K562 (cell line): ENCODE results near the gene TMEM239. TPM values are rescaled to one million over a fixed set of nuclear protein-coding genes. Genes with fewer than 3 reads are reported as not detected.

ENCODE experiments used
- ATAC-seq: fragments of 200-7000 bp; cut with Tn5 transposase; 3 replicates; pipeline ENCODE4 v1.9.1; 2020; ENCODE audit warnings: moderate library complexity
- BruUV-seq: library from RNA; stranded (reverse); fragments of 400-500 nt; replicated peaks from 2 replicates; lab custom pipeline; 2021; lab: Mats Ljungman, UMichigan
- CTCF ChIA-PET: fragments of 300-600 bp; formaldehyde crosslinking; extraction: SDS; loops from one replicate; lab custom pipeline; 2021; ENCODE audit warnings: low intra/inter-chr PET ratio; lab: Yijun Ruan, JAX
- POLR2A ChIA-PET: fragments of 300-600, 350-650 bp; sonication (Branson Sonifier 250); formaldehyde crosslinking; extraction: SDS; loops from one replicate; lab custom pipeline; 2021; ENCODE audit warnings: antibody characterized with exemption, inconsistent platforms; lab: Yijun Ruan, JAX
- DNase-seq, 4 experiments: peaks; one replicate each; pipeline versions ENCODE4 v3.0.0 to v3.0.0-alpha.2; 2011 to 2018; ENCODE audit warnings: low spot score in 3 of 4, mixed read lengths in 3 of 4; ENCODE audit errors: extremely low read depth in 1 of 4
- FAIRE-seq: peaks from 2 replicates; lab custom pipeline; 2011; peaks lifted over from hg19 to GRCh38; lab: Jason Lieb, UNC
- H2AFZ ChIP-seq: 2 replicates; pipeline ENCODE4 v1.6.0; 2011; ENCODE audit warnings: low read depth, low read length, control low read depth, inconsistent platforms
- H3K27ac ChIP-seq: fragments of 200-600 bp; 3 replicates; pipeline ENCODE4 v1.8.0; 2011; ENCODE audit warnings: low read depth, mild to moderate bottlenecking, control low read depth, inconsistent platforms, low read length, moderate library complexity, mixed read lengths; ENCODE audit errors: extremely low read depth
- H3K27me3 ChIP-seq, 2 experiments: fragments of 300-600 bp in 1 of 2; 2 replicates in 1 of 2; 3 replicates in 1 of 2; pipeline versions ENCODE4 v1.6.0 to v1.8.0; 2011; ENCODE audit warnings: inconsistent platforms in 2 of 2, low read length in 2 of 2, mild to moderate bottlenecking in 1 of 2, mixed read lengths in 1 of 2, moderate library complexity in 1 of 2; ENCODE audit not compliant: control insufficient read depth in 2 of 2, insufficient read depth in 2 of 2
- H3K36me3 ChIP-seq: fragments of 300-600 bp; 3 replicates; pipeline ENCODE4 v1.8.0; 2011; ENCODE audit warnings: mild to moderate bottlenecking, low read length, inconsistent platforms; ENCODE audit not compliant: control insufficient read depth, insufficient read depth
- H3K4me1 ChIP-seq, 2 experiments: fragments of 200-600 bp in 1 of 2; replicated peaks in 1 of 2; 2 replicates in 1 of 2; 3 replicates in 1 of 2; pipeline versions ENCODE4 v1.5.1 to v1.8.0; 2011; ENCODE audit warnings: inconsistent platforms in 2 of 2, low read length in 2 of 2, mild to moderate bottlenecking in 1 of 2, mixed read lengths in 1 of 2, moderate library complexity in 1 of 2; ENCODE audit not compliant: control insufficient read depth in 2 of 2, insufficient read depth in 2 of 2
- H3K4me2 ChIP-seq: 2 replicates; pipeline ENCODE4 v1.6.1; 2011; ENCODE audit warnings: low read length, control low read depth, inconsistent platforms, mixed read lengths; ENCODE audit not compliant: insufficient read depth
- H3K4me3 ChIP-seq: fragments of 200-600 bp; sonication (generic), shearing (Covaris generic); 2 replicates; pipeline ENCODE4 v1.5.1; 2016; ENCODE audit warnings: control low read depth, inconsistent platforms
- H3K79me2 ChIP-seq: fragments of 200-600 bp; 3 replicates; pipeline ENCODE4 v1.8.0; 2011; ENCODE audit warnings: low read length, inconsistent platforms; ENCODE audit not compliant: control insufficient read depth, insufficient read depth
- H3K9ac ChIP-seq, 2 experiments: 2 replicates each; pipeline versions ENCODE4 v1.6.0 to v1.6.1; 2011; ENCODE audit warnings: low read depth in 2 of 2, low read length in 2 of 2, control low read depth in 1 of 2, inconsistent platforms in 1 of 2, mild to moderate bottlenecking in 1 of 2, mixed read lengths in 1 of 2; ENCODE audit not compliant: insufficient read depth in 1 of 2
- H3K9me1 ChIP-seq: one replicate; pipeline ENCODE4 v1.6.0; 2011; ENCODE audit warnings: inconsistent platforms, mild to moderate bottlenecking, low read length, moderate library complexity; ENCODE audit not compliant: control insufficient read depth, insufficient read depth
- H3K9me3 ChIP-seq: replicated peaks from 2 replicates; pipeline ENCODE4 v1.5.1; 2011; ENCODE audit warnings: low read depth, low read length, inconsistent platforms; ENCODE audit not compliant: control insufficient read depth, insufficient read depth
- H4K20me1 ChIP-seq: replicated peaks from 2 replicates; pipeline ENCODE4 v1.6.1; 2011; ENCODE audit warnings: low read length, inconsistent platforms, mixed read lengths; ENCODE audit not compliant: control insufficient read depth, insufficient read depth
- ARID1B ChIP-seq: fragments of 450-650 bp; IDR thresholded peaks from 2 replicates; pipeline ENCODE4 v1.6.1; 2016; ENCODE audit warnings: antibody characterized with exemption, mild to moderate bottlenecking, inconsistent platforms
- CBFA2T2 ChIP-seq: fragments of 450-650 bp; conservative IDR thresholded peaks from 2 replicates; pipeline ENCODE4 v1.6.1; 2017; ENCODE audit warnings: mild to moderate bottlenecking
- EZH2 ChIP-seq: IDR thresholded peaks from 2 replicates; pipeline ENCODE4 v1.6.1; 2012; ENCODE audit warnings: low read depth, mild to moderate bottlenecking, inconsistent platforms, low read length, borderline replicate concordance
- GATA2 ChIP-seq: sonication (generic); formaldehyde crosslinking; IDR thresholded peaks from 2 replicates; pipeline ENCODE4 v1.4.0; 2020; ENCODE audit warnings: mild to moderate bottlenecking, missing genetic modification reagents
- GATAD2B ChIP-seq: fragments of 450-650 bp; IDR thresholded peaks from 2 replicates; pipeline ENCODE4 v1.6.1; 2017; ENCODE audit warnings: mild to moderate bottlenecking, borderline replicate concordance
- GTF2F1 ChIP-seq: IDR thresholded peaks from 2 replicates; pipeline ENCODE4 v1.6.1; 2011; ENCODE audit warnings: low read depth, low read length, improper control_type of control experiment
- MAFG ChIP-seq: fragments of 450-650 bp; conservative IDR thresholded peaks from 2 replicates; pipeline ENCODE4 v1.6.1; 2016; ENCODE audit warnings: missing genetic modification characterization, missing compliant biosample characterization
- PCBP1 ChIP-seq: fragments of 200-400 bp; formaldehyde crosslinking; IDR thresholded peaks from 2 replicates; pipeline ENCODE4 v1.6.1; 2018; ENCODE audit warnings: mild to moderate bottlenecking, low read depth, low read length; ENCODE audit not compliant: poor library complexity, severe bottlenecking
- RBFOX2 ChIP-seq: fragments of 200-400 bp; formaldehyde crosslinking; IDR thresholded peaks from 2 replicates; pipeline ENCODE4 v1.6.1; 2017; ENCODE audit warnings: low read depth, mild to moderate bottlenecking, low read length, moderate library complexity
- SAFB ChIP-seq: fragments of 200-400 bp; formaldehyde crosslinking; IDR thresholded peaks from 2 replicates; pipeline ENCODE4 v1.6.1; 2017; ENCODE audit warnings: low read depth, low read length, borderline replicate concordance
- TAL1 ChIP-seq: fragments of 450-650 bp; IDR thresholded peaks from 2 replicates; pipeline ENCODE4 v1.6.1; 2016; ENCODE audit warnings: mild to moderate bottlenecking
- TCF3 ChIP-seq: sonication (generic); formaldehyde crosslinking; IDR thresholded peaks from 2 replicates; pipeline ENCODE4 v1.4.0; 2020; ENCODE audit warnings: mild to moderate bottlenecking, missing genetic modification reagents
- UBTF ChIP-seq, 2 experiments: IDR thresholded peaks; 2 replicates each; pipeline ENCODE4 v1.6.1; 2012; ENCODE audit warnings: improper control_type of control experiment in 2 of 2, low read depth in 2 of 2, low read length in 2 of 2, borderline replicate concordance in 1 of 2
- ZBTB17 ChIP-seq: fragments of 450-650 bp; formaldehyde crosslinking; IDR thresholded peaks from 2 replicates; pipeline ENCODE4 v1.4.0; 2020; ENCODE audit warnings: mild to moderate bottlenecking
- ZNF24 ChIP-seq: fragments of 450-650 bp; IDR thresholded peaks from 2 replicates; pipeline ENCODE4 v1.6.1; 2016
- ZNF347 ChIP-seq: fragments of 450-650 bp; formaldehyde crosslinking; IDR thresholded peaks from 2 replicates; pipeline ENCODE4 v1.4.0; 2020; ENCODE audit warnings: low read depth, mild to moderate bottlenecking, moderate library complexity
- ZNF584 ChIP-seq: fragments of 200-800 bp; sonication (Bioruptor generic); IDR thresholded peaks from 2 replicates; pipeline ENCODE4 v1.6.1; 2016; ENCODE audit warnings: low read depth, mild to moderate bottlenecking, missing genetic modification characterization, missing compliant biosample characterization
- ZNF766 ChIP-seq: fragments of 200-800 bp; sonication (Bioruptor generic); conservative IDR thresholded peaks from 2 replicates; pipeline ENCODE4 v1.6.1; 2016; ENCODE audit warnings: missing genetic modification characterization, missing compliant biosample characterization
- WGBS: fragments of 100-300 bp; shearing (Covaris generic); methylation state at CpG from one replicate; pipeline ENCODE4 v1.1.6; 2016; ENCODE audit warnings: low coverage, mixed read lengths; ENCODE audit not compliant: insufficient coverage; ENCODE audit errors: missing lambda C conversion rate; 5-methylcytosine and 5-hydroxymethylcytosine counted together
- in situ Hi-C: fragments of 300-500 bp; cut with MboI; formaldehyde crosslinking; loops from 4 replicates; pipeline ENCODE4 v1.15.0; 2018; ENCODE audit warnings: inconsistent platforms, mixed read lengths
- intact Hi-C: fragments of 100-400 bp; cut with micrococcal nuclease; formaldehyde crosslinking; loops from 2 replicates; pipeline ENCODE4 v1.14.2; 2022
- polyA plus RNA-seq, 8 experiments: library from polyadenylated mRNA; depleted of rRNA in 4 of 8; stranded (reverse) in 5 of 8; unstranded in 3 of 8; fragments of >200 nt; fragmentation: Nextera tagmentation in 2 of 8; fragmentation: Illumina TruSeq in 1 of 8; extraction: Ambion mirVana in 2 of 8; extraction: Trizol in 1 of 8; gene quantifications; 2 replicates each; pipeline versions ENCODE4 v1.2.1 to v1.2.3, GENCODE V29; 2011 to 2014; ENCODE audit warnings: inconsistent platforms in 1 of 8, missing spikeins in 1 of 8
- total RNA-seq, 7 experiments: library from RNA; depleted of rRNA in 6 of 7; stranded (reverse); fragments of >200 nt in 6 of 7; fragmentation: Illumina TruSeq in 2 of 7; extraction: Trizol in 2 of 7; gene quantifications; 2 replicates each; pipeline versions ENCODE4 v1.2.1 to v1.2.3, GENCODE V29; 2011 to 2021; ENCODE audit warnings: low replicate concordance in 1 of 7

Gene TMEM239
- total and polyA plus RNA-seq, 9 of the 15 experiments (the other 6 are each of a cell fraction or from before 2014, with no cell fraction given), result not detected

- TF ChIP-seq ARID1B (peak; percentile 58), GATA2 (CRISPR knock-in tag) (peak; percentile 81), TCF3 (CRISPR knock-in tag) (peak; percentile 78), TAL1 (peak; percentile 55)
Measured at GRCh38 chr20:2814587-2815051, 1.5 kb upstream of the TMEM239 start, which contains the start of gene C20orf141 (continued).

GRCh38 chr20:2815242-2815900 is 793 bp upstream of the TMEM239 start:
- ATAC-seq (no peak), FAIRE-seq (no peak), DNase-seq (no peak)
- in situ Hi-C loops, result no loop called here
- no TSS peak for BruUV-seq
- 50% methylated on average over 5 of the region's 8 CpGs for WGBS
- H3K4me3 ChIP-seq, result no peak overlapping the region
- H3K4me1 ChIP-seq, result peaks cover 8 to 21% of the 10 kb centered on the region in 2 experiments
- H3K27ac ChIP-seq, result no peak overlapping the region
- H3K36me3 ChIP-seq, result no peaks in the 10 kb centered on the region
- peak overlapping the region in 1 of 2 experiments; percentile 45; a peak in 1 of 4 replicates for H3K9ac ChIP-seq
- intact Hi-C loops, result no loop called here
- no peaks in the 10 kb centered on the region for H4K20me1 ChIP-seq
- CTCF ChIA-PET, result no interaction called here
- H3K9me1 ChIP-seq, result peaks cover 3% of the 10 kb centered on the region
- no peaks in the 10 kb centered on the region for H3K79me2 ChIP-seq
- no peaks in the 10 kb centered on the region for H3K27me3 ChIP-seq
- POLR2A ChIA-PET, result no interaction called here
- 0 out of 2 replicates have a peak, but pooled peaks cover 2% of the 10 kb centered on the region for H3K9me3 ChIP-seq
- TF ChIP-seq UBTF (IDR thresholded peaks at IDR 0.05; ENCODE audit: borderline replicate concordance in 1 of 2, low read depth in 2 of 2, low read length in 2 of 2) (no peak), ZNF766 (CRISPR knock-in tag) (no peak), GTF2F1 (no peak), ZBTB17 (CRISPR knock-in tag) (no peak), ZNF347 (CRISPR knock-in tag) (no peak), GATAD2B (no peak), GATA2 (CRISPR knock-in tag) (no peak), SAFB (no peak), PCBP1 (no peak), ZNF584 (CRISPR knock-in tag) (no peak), MAFG (no peak), ZNF24 (no peak), EZH2 (no peak), RBFOX2 (no peak), CBFA2T2 (no peak)
- TF ChIP-seq, all 486 proteins: peak for 0
- Histone ChIP-seq H3K4me2 (no peak overlapping the region), H2AFZ (no peak overlapping the region)
